ENCODE data around the gene GIT1.

Gene GIT1, protein sequence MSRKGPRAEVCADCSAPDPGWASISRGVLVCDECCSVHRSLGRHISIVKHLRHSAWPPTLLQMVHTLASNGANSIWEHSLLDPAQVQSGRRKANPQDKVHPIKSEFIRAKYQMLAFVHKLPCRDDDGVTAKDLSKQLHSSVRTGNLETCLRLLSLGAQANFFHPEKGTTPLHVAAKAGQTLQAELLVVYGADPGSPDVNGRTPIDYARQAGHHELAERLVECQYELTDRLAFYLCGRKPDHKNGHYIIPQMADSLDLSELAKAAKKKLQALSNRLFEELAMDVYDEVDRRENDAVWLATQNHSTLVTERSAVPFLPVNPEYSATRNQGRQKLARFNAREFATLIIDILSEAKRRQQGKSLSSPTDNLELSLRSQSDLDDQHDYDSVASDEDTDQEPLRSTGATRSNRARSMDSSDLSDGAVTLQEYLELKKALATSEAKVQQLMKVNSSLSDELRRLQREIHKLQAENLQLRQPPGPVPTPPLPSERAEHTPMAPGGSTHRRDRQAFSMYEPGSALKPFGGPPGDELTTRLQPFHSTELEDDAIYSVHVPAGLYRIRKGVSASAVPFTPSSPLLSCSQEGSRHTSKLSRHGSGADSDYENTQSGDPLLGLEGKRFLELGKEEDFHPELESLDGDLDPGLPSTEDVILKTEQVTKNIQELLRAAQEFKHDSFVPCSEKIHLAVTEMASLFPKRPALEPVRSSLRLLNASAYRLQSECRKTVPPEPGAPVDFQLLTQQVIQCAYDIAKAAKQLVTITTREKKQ

DNA sequence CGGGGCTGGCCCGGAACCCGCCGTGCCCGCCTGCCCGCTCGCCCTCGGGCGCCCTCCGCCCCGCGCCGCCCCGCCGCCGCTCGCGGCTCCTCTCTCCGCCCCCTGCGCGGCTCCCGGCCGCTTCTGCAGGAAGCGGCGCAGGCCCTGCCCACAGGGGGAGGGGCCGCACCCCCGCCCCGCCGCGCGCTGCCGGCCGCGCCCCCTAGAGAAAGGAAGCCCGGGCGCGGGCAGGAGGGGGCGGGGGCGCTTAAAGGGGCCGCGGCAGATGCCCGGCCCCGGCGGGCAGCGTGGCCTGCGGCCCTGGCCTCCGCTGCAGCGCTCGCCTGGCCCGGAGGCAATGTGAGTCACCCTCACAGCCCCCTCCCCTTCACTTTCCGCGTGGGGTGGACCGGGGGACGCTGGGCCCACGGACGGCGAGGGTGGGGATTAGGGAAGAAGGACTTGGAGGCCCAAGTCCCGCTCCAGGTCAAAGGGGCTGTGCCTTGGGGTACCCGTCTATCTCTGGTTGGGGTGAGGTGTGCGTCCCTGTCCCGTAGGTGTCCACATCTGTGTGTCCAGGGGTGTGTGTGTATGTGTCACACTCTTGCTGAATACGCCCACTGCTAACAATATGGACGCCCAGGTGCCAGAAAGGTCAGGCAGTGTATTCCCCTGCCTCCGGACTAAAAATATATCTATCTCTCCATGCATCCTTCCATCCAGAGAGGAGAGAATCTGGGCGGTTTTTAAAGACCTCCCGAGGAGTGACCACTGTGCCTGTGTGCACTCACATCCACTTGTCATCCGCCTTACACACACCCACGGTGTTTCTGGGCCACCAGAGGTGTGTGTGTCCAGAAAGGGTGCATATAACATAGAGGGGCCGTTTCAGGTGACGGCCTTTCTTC lies at the start of gene GIT1:
TSS of gene GIT1 (minus strand) at position 125 of the 887 bp plus-strand sequence. CDS start 270 bp downstream, outside the sequence.
- DNase-seq = peak; percentile 90

DNA sequence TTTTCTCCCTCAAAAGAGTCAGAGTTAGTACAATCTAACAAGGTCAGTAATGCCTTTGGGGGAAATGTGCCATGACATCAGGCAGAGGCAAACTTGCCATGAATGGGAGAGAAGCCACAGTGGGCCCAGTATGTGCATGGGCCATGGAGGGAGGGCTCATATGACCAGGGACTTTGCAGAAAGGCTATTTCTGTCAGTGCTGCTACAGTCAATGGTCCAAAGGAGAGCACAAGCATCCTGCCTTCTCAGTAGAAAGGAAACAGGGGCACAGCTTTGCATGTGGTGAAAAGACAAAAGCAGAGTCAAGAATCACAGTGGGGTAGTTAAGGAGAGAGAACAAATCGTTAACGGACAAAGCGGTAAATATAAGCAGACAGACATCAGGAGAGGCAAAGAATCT lies 44.4 kb upstream of the GIT1 start:
- no peak for DNase-seq

DNA sequence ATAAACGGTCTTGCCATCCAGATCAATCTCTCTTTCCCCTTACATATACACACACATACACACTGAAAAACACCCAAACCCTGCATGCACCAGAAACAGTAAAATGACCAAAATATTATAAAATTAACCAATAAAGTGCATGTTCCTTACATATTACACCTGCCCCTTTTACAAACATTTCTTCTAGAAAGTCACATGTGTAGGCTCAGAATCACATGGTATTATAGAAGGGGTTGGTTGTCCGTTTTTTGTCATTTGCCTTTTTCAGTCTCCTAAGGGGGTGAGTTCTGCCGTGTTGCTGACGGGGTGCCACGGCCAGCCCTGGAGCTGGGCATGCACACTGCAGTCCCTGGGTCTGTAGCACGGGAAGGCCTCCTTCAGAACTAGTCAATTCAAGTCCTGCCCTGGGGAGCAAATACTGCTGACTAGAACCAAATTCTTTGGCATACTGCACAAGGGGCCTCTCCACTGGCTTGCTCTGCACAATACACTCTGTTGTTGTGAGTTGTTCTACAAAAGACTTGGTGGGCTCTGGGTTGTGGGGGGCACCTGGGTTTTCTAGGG lies 41.3 kb upstream of the GIT1 start:
- DNase-seq = no peak

DNA sequence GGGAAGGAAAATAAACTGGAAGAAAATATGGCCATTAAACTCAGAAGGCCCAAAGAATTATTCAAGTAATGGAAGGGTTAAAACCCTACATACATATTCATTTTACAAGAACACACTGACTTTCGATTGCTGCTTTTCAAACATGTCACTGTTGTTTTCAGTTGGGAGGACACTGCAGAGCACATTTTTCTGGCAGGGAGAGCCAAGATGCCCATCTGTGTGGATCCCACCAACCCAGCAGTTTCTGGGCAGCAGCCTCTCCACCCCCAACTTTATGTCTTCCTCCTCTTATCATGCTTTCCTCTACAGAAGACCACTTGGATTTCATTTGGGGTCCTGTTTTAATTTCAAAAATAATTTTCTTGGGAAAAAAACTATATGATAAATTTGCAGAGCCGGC lies 40.4 kb upstream of the GIT1 start:
- DNase-seq = no peak

DNA sequence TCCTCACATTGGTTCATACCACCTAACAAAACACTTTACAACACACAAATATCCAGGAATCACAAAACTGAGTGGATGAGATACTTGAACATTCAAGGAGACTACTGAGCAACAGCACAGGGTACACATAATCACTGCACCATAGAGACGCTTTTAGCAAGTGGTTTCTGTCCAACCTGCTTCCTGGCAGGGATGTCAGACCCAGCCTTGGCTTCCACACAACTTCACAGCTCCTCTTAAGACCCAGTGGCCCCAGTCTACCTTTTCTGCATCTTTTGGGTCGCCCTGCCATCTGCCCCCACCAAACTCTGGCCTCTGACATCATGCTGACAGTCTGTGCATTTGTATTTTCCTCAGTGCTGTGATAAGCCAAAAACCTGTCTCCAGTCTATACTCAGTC lies 39.2 kb upstream of the GIT1 start:
- no peak for DNase-seq

DNA sequence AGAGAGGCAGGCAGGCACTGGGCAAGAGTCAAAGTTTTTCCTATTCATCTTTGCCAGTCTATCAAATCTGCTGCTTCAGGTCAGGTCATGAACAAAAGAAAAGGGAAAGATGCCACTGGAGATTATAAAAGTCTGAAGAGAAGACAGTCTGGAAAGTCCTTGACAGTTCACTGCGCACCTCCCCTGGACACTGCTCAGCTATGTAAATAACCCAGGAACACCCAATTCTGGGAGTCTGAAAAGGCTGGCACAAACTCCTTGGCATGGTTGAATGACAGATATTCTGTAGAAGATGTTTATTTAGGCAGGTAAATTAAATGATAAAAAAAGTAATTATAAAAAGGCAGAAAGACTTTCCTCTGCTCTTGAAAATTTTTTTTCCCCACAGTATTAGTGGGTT lies 38.5 kb upstream of the GIT1 start:
- no peak for DNase-seq

DNA sequence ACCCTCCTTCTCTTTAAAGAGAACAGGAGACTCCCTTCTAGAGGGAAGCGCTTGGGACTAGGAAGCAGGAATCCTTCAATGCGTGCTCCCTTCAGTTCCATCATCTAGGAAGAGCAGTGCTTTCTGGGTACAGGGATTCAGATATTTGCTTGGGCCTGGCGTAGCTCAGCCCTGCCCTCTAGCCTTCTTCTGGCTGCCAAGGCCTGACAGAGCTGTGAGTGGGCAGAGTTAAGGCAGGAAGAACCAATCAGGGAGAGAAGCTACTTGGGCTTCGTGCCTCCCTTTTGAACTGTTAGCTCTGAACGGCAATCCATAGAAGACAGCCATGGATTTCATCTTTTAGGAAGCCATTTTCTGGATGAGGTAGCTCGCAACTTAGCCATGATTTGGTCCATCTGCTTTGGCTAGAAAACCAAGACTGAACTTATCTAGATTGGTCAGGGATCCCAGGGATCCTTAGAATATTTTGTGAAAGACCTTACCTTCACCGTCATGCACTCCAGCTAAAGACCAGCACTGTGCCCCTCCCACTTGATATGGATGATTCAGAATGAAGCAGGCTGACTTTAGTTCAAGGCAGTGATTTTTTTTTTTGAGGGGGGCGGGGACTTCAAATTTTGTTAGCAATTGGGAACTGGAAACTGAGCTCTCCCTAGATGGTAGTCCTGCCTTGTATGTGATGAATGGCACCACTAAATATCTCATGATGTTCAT lies 35.7 kb upstream of the GIT1 start:
- DNase-seq = peak; percentile 21

DNA sequence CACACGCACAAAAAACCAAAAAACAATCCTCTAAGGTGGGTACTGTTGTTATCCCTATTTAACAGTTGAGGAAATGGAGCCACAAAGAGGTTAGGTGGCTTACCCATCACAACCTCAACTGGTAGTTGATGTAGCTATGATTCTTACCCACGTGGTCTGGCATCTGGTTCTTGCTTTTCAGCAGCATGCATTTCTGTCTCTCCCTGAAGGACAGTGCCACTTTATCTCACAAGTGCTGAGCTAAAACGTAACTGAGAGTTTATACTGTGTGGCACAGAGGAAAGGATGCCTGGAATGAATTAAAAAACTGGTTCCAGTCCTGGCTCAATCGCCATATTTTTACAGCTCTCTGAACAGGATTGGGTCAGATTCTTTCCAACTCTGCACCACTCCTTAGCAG lies 35.1 kb upstream of the GIT1 start:
- peak; percentile 68 for DNase-seq

DNA sequence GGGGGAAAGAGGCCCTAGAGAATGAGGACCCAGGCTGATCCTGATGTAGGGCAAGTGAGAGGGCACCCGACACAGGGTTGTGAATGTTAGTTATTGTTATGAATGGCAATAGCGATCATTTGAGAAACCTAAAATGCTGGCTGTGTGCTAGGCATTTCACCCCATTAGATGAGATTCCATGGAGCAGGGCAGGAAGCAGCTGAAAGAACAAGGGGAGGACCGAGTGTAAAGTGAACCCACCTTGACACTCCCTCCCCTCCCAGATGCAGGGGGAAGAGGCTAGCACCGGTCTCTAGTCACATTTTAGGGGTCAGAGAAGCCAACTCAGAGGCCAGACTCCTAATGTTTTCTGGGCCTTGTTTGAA lies 33.8 kb upstream of the GIT1 start:
- no peak for DNase-seq

DNA sequence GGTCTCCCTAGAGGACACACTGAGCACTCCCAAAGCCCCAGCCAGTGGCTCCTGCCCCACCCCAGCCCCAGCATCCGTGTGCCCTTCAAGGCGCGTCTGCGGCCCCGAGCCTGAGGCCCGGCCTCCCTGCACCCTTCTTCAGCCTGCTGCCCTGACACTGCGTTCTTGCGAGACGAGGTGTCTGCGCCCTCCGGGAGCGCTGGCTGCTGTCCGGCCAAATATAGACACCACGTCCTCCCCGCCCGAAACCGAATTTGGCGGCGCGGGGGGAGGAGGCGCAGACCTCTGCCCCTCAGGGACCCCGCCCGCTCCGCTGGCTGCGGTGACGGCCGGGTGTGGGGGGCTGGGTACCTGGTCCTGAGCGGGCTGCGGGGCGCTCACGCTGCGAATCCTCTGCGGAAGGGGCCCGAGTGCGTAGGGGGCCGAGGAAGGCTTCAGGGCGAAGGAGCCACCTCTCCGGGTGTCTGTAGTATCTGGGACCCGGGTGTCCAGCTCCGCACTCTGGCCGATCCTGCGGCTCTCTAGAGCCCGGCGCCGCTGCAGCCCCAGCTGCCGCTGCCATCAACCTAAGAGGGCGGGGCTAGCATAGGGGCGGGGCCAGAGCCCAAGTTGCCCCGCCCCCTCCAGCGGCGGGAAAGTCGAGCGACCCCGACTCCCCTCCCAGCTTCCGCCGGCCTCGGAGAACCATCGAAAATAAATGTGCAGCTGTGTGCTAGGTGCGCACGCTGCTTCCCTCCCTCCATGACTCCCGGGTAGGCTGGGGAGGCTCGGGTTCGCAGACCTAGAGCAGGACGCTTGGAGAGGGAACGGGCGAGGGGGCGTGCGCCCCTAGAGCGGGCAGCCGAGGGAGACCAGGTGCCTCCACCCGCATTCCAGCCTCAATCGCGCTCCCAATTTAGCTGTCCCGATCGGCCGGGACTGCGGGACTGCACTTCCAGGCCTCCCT lies 33.2 kb upstream of the GIT1 start, which contains the start of gene CORO6:
TSS of gene CORO6 (minus strand) at position 576 of the 946 bp plus-strand sequence. CDS start 1,491 bp downstream, outside the sequence.
- peak; percentile 81 for DNase-seq

DNA sequence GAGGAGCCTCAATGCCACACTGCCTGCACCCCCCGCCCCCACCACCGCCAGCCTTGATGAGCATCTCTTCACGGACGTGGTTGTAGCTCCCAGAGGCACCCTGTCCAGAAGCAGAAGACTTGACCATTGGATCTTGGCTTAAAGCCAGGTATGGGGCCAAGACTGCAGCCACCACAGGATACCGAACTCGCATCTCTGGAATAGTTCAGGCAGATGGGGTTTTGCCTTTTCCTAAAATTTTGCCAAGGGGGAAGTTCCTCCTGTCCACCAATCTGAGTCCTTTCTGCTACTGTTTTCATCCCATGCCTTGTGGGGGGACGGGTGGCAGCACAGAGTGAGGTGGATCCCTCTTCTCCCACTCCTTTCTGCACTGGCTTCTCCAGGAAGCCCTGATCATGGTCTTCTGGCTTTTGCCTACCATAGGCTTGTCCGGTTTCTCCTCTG lies 32.3 kb upstream of the GIT1 start:
- no peak for DNase-seq

DNA sequence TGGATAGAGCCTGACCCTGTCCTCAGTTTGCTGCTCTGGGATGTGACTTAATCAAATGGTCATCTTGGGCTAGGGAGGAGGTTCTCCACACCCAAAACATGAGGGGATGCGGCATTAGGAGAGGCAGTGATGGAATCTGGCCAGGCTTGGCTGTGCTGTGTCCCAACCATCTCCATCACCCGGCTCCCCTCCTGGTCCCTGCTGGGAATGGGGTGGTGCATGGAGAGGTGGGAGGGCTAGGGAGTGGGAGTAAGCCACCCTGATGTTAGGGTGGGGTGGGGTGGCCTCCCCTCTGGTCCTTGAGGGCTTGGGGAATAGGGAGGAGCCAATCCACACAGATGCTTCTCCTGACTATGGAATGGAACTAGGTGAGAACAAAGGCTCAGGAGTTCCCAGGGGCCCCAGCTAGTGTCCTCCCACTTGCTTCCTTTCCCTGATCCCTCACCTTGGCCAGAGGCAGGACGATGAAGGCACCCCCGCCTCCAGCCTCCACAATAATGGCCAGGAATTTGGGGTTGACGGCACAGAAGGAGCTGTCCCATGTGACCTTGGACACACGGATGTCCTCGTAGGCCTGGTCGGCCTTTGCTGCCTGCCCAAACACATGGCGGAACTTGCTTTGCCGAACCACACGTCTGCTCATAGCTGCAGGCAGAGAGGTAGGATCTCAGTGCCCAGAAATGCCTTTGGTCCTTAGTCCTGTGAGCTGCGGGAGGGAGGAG lies 31.5 kb upstream of the GIT1 start:
- DNase-seq = no peak

DNA sequence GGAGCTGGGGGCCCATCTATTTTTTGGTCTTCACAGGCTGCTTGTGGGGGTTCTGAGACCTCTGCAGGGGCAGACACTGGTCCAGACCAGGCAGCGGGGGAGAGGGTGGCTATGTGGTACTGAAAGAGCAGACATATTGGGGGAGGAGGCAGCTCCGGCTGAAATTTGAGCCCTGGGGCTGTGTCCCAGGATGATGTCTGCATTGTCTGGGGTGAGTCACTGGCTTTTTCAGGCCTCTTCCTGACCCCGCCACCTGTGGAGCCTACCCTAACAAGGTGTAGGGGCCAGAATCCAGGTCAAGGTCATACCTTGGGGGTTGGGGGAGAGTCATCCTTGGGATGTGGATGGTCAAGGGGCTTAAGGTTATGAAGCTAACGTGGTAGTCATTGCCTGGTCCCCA lies 30.8 kb upstream of the GIT1 start:
- DNase-seq = no peak

DNA sequence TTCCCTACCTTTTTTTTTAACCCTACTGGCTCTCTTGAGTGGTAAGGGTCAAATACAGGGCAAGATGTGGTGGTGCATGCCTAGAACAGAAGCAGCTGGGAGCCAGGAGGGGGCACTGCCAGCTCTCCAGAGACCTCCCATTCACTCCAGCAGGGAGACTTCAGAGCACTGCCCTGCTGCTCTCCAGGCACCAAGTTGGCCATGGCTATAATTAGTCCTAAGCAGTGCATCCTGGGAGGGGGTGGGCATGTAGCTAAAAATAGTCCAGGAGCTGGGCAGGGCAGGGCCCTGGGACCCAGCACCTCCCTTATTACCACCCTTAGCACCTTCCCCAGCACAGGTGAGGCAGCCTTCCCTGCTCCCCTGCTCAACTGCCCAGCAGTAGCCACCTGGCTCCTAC lies 29.8 kb upstream of the GIT1 start:
- DNase-seq = peak; percentile 26

DNA sequence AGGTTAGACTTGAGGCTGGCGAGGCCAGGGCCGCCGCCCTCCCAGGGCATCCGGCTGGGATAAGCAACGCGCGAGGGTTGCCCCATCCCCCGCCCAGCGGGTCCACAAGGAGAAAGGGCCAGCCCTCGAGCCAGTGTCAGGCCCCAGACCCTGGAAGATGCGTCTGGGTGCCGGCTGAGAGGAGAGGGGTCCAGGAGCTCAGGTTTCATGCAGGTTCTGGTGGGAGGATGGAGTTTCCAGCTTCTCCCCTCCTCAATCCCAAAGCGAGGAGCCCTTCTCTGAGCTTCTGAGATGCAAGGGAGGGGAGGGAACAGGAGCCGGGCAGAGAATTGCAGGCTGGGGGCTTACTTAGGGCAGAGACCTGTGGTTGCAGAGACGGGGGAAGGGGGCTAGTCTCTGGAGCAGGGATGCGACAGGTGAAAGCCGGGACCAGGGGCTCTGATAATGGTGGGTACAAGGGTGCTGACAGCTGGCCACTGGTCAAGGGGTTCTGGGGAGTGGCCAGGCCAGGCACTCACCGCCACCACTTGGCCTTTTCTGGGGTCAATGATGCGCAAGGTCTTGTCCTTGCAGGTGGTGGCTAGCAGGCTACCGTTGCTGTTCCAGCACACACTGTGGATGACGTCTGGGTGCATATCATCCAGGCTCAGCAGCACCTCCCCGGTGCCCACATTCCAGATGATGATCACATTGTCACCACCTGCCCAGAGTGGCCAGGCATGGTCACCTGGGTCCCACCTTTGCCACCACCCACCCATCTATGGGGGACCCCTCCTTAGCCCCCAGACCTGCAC lies 29.0 kb upstream of the GIT1 start:
- DNase-seq = no peak

DNA sequence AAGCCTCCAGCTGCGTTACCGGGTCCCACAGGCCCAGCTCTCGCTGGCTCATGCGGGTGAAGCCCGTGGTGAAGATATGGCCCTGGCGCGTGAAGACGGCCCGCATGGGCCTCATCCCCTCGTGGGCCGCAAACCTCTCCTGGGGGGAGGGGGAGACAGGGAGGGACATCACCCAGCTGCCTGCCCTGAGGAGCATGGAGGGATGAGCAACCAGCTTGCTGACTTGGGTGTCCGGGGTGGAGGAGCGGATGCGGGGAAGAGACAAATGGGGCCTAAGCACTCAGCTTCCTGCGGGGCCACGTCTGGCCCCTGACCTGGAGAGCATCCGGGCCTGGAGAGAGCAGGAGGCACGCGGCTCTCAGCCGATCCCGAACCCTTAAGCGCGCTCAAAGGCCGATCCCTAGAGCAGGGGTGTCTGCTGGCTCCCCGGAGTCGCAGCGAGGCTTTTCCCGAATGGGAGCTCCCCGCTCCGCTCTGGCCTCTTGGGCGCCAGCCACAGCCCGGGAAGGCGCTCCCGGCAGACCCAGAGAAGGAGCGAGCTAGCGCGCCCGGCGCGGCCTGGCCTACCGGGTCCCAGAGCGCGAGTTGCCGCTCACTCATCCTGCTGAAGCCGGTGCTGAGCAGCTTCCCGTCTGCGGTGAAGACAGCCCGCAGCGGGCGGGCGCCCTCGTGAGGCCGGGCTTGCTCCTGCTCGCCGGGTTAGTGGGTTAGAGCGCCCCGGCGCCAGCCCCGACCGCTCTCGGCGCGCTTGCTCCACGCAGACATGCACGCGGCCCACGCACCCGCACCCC lies 28.2 kb upstream of the GIT1 start:
- DNase-seq = peak; percentile 95

DNA sequence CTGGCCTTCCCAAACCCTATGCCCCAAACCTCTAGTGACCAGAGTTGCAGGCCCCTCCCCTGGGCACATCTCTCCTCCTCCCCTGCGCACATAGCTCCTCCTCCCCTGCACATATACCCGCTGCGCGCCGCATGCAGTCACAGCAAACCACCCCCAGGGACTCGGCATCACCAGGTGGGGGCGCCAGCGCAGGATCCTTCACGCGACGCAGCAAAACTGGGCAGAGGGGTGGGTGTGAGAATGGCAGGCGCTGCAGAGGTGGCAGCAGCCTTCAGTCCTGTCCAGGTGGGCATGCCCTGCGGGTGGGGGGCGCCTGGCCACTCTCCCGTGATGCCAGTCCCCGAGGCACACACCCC lies 27.7 kb upstream of the GIT1 start:
- DNase-seq = peak; percentile 97

DNA sequence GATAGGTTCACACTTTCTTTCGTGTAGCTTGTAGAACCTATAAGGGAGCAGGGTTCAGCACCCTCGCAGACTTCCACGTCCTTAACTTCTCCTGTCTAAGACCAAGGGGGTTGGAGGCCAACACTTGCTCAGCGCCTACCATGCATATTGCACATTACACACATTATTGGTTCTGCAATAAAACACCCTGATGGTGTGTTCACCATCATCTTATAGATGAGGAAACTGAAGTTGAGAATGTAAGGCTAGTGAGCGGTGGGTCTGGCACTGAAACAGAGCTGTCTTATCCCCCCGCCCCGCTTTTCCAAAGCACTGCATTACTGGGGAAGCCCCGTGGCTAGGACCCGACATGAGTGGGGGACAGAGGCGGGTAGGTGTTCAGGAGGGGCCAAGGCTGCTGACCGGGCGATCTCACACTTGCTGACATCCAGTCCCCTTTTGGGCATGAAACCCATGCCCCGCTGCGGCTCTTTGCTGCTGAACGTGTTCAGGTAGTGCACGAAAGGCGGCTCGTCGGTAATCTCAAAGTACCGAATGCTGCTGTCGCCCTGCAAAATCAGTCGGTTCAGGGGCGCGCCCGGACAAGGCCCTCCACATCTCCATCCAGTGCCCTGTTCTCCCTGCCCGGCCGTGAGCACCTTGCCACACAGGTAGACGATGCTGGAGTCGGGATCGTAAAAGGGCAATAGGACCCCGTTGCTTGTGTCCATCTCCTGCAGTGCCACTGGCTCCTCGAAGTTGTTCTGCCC lies 27.0 kb upstream of the GIT1 start:
- peak; percentile 26 for DNase-seq

Data from activated CD4-positive, alpha-beta T cell treated with anti-CD3 and anti-CD28 coated beads, Interleukin-2, Interleukin-6, amounts not matched to agents 100 ng/mL and 50 ng/mL, durations not matched to agents 16 hours and 8 hours (primary cell).